Regular cardiac myocyte (primary cell): ENCODE results near the gene OPN5. TPM values are rescaled to one million over a fixed set of nuclear protein-coding genes. Genes with fewer than 3 reads are reported as not detected.

Experiments used
- total RNA-seq: library from RNA; depleted of rRNA; stranded (reverse); fragments of >200 nt; gene quantifications from 2 replicates; pipeline ENCODE4 v1.2.3, GENCODE V29; 2014

OPN5 gene
- total RNA-seq = not detected in 2 replicates

GRCh38 chr6:47781732-47782131 lies at the start of gene OPN5:
Gene OPN5 (plus strand): TSS chr6:47782032. CDS start chr6:47782067, 35 bp downstream.

Other genes starting within 250 kb of the OPN5 start
- 0.19 and 0.28 TPM in 2 replicates for gene ADGRF4, start 83.5 kb upstream of the OPN5 start, total RNA-seq